Colonic mucosa (tissue), 4 donors: ENCODE results near the gene ARL11. TPM values are rescaled to one million over a fixed set of nuclear protein-coding genes. Genes with fewer than 3 reads are reported as not detected.

Experiments used
- DNase-seq: peaks from one replicate; pipeline ENCODE4 v3.0.0-alpha.2; 2020
- H3K27ac ChIP-seq: fragments of 200-600 bp; one replicate; pipeline ENCODE4 v1.8.0; 2021
- H3K27me3 ChIP-seq: fragments of 200-600 bp; one replicate; pipeline ENCODE4 v1.8.0; 2021
- H3K36me3 ChIP-seq: fragments of 200-600 bp; one replicate; pipeline ENCODE4 v1.8.0; 2021
- H3K4me1 ChIP-seq: fragments of 200-600 bp; one replicate; pipeline ENCODE4 v1.8.0; 2021; ENCODE audit warnings: mild to moderate bottlenecking
- H3K4me3 ChIP-seq: fragments of 200-600 bp; one replicate; pipeline ENCODE4 v1.8.0; 2021
- H3K9ac ChIP-seq, 2 donors: one replicate each; pipeline ENCODE4 v1.7.0; 2013; ENCODE audit warnings: control low read depth in 2 of 2, low read depth in 2 of 2, low read length in 2 of 2
- H3K9me3 ChIP-seq: fragments of 200-600 bp; one replicate; pipeline ENCODE4 v1.8.0; 2021
- CTCF ChIP-seq: fragments of 200-600 bp; IDR thresholded peaks from one replicate; pipeline ENCODE4 v1.8.0; 2022; ENCODE audit warnings: antibody characterized with exemption, mild to moderate bottlenecking
- intact Hi-C: fragments of 100-400 bp; cut with DNase I; formaldehyde crosslinking; loops from one replicate; pipeline ENCODE4 v1.14.1; 2022
- total RNA-seq, 2 donors: library from RNA; stranded (reverse); fragmentation: NEBNext Ultra II Directional in 1 of 2; extraction: Animal tissue kit (Norgen Biotek cat#: 25700) in 1 of 2; gene quantifications; one replicate each; pipeline ENCODE4 v1.2.1, GENCODE V29; 2021
- donor health status: healthy.
- donor health status: DM: no; HTN: no; CAD: no.
- donor health status: DM: no; HTN: no; CAD: no.

ARL11 gene
- total RNA-seq, 2 donors from 2014 or later = 0.84 to 2.3 TPM

GRCh38 chr13:49629947-49630346, 1.6 kb downstream of the ARL11 start:
- intact Hi-C loops = no loop called here
- Histone ChIP-seq H3K36me3 (no peaks in the 10 kb centered on the region), H3K27me3 (no peaks in the 10 kb centered on the region), H3K9ac (no peak overlapping the region), H3K9me3 (no peaks in the 10 kb centered on the region), H3K4me1 (peaks cover 3% of the 10 kb centered on the region), H3K27ac (no peak overlapping the region), H3K4me3 (no peak overlapping the region)
- TF ChIP-seq CTCF = no peak
- DNase-seq = no peak

GRCh38 chr13:49630580-49630979, 2.3 kb downstream of the ARL11 start:
- no peak for DNase-seq
- Histone ChIP-seq H3K9me3 (no peaks in the 10 kb centered on the region), H3K9ac (no peak overlapping the region), H3K4me3 (no peak overlapping the region), H3K27me3 (no peaks in the 10 kb centered on the region), H3K4me1 (peaks cover 3% of the 10 kb centered on the region), H3K36me3 (no peaks in the 10 kb centered on the region), H3K27ac (no peak overlapping the region)
- intact Hi-C loops = no loop called here
- TF ChIP-seq CTCF = no peak

GRCh38 chr13:49632156-49632555, 3.8 kb downstream of the ARL11 start:
- Histone ChIP-seq H3K9ac (no peak overlapping the region), H3K4me3 (no peak overlapping the region), H3K27me3 (no peaks in the 10 kb centered on the region), H3K9me3 (no peaks in the 10 kb centered on the region), H3K27ac (no peak overlapping the region), H3K36me3 (no peaks in the 10 kb centered on the region), H3K4me1 (no peaks in the 10 kb centered on the region)
- TF ChIP-seq CTCF = no peak
- no peak for DNase-seq
- intact Hi-C loops = no loop called here

- no peak overlapping the region for H3K4me3 ChIP-seq
- intact Hi-C loops = no loop called here
- H3K9me3 ChIP-seq = no peaks in the 10 kb centered on the region
- no peaks in the 10 kb centered on the region for H3K36me3 ChIP-seq
- no peak overlapping the region for H3K9ac ChIP-seq
- no peak overlapping the region for H3K27ac ChIP-seq
- DNase-seq = no peak
- H3K4me1 ChIP-seq = no peaks in the 10 kb centered on the region
- TF ChIP-seq CTCF = no peak
- H3K27me3 ChIP-seq = no peaks in the 10 kb centered on the region
Measured at GRCh38 chr13:49633710-49634109, 5.4 kb downstream of the ARL11 start.

GRCh38 chr13:49635599-49636433, 7.5 kb downstream of the ARL11 start:
- H3K9ac ChIP-seq = no peak overlapping the region
- H3K27me3 ChIP-seq = no peaks in the 10 kb centered on the region
- no peaks in the 10 kb centered on the region for H3K4me1 ChIP-seq
- H3K27ac ChIP-seq = no peak overlapping the region
- H3K4me3 ChIP-seq = no peak overlapping the region
- DNase-seq = no peak
- no peaks in the 10 kb centered on the region for H3K9me3 ChIP-seq
- H3K36me3 ChIP-seq = no peaks in the 10 kb centered on the region
- no peak for TF ChIP-seq CTCF
- intact Hi-C loops = no loop called here
